K562 (cell line): Measurements from ENCODE around the gene CSNK1A1. TPM values are rescaled to one million over a fixed set of nuclear protein-coding genes. Genes with fewer than 3 reads are reported as not detected.

Experiments
- FIP1L1 ChIP-seq: fragments of 200-400 bp; formaldehyde crosslinking; IDR thresholded peaks from 2 replicates; pipeline ENCODE4 v1.6.1; 2018; ENCODE audit warnings: mild to moderate bottlenecking, low read depth, low read length; ENCODE audit not compliant: poor library complexity, severe bottlenecking
- HDAC2 ChIP-seq: fragments of 450-650 bp; IDR thresholded peaks from 2 replicates; pipeline ENCODE4 v1.6.1; 2016; ENCODE audit warnings: mild to moderate bottlenecking
- JUN ChIP-seq, 2 experiments: sonication (generic) in 1 of 2; formaldehyde crosslinking in 1 of 2; IDR thresholded peaks; 2 replicates each; pipeline versions ENCODE4 v1.6.1 to v1.8.0; 2012 to 2022; ENCODE audit warnings: borderline replicate concordance in 2 of 2, mild to moderate bottlenecking in 2 of 2, improper control_type of control experiment in 1 of 2, low read depth in 1 of 2, low read length in 1 of 2, missing genetic modification reagents in 1 of 2
- SRSF9 ChIP-seq: fragments of 200-400 bp; formaldehyde crosslinking; IDR thresholded peaks from 2 replicates; pipeline ENCODE4 v1.6.1; 2017; ENCODE audit warnings: low read depth, low read length, borderline replicate concordance
- YBX1 ChIP-seq: fragments of 450-650 bp; IDR thresholded peaks from 2 replicates; pipeline ENCODE4 v1.7.1; 2016; ENCODE audit warnings: mild to moderate bottlenecking
- polyA plus RNA-seq, 8 experiments: library from polyadenylated mRNA; depleted of rRNA in 4 of 8; stranded (reverse) in 5 of 8; unstranded in 3 of 8; fragments of >200 nt; fragmentation: Nextera tagmentation in 2 of 8; fragmentation: Illumina TruSeq in 1 of 8; extraction: Ambion mirVana in 2 of 8; extraction: Trizol in 1 of 8; gene quantifications; 2 replicates each; pipeline versions ENCODE4 v1.2.1 to v1.2.3, GENCODE V29; 2011 to 2014; ENCODE audit warnings: inconsistent platforms in 1 of 8, missing spikeins in 1 of 8
- total RNA-seq, 7 experiments: library from RNA; depleted of rRNA in 6 of 7; stranded (reverse); fragments of >200 nt in 6 of 7; fragmentation: Illumina TruSeq in 2 of 7; extraction: Trizol in 2 of 7; gene quantifications; 2 replicates each; pipeline versions ENCODE4 v1.2.1 to v1.2.3, GENCODE V29; 2011 to 2021; ENCODE audit warnings: low replicate concordance in 1 of 7
- TF ChIP-seq, protein P1 (sequence below): fragments of 450-650 bp; IDR thresholded peaks from 2 replicates; pipeline ENCODE4 v1.6.1; 2016; ENCODE audit warnings: mild to moderate bottlenecking, moderate library complexity
- TF ChIP-seq, protein P2 (sequence below): fragments of 250-450 bp; sonication (Bioruptor Pico); IDR thresholded peaks from 2 replicates; pipeline ENCODE4 v1.8.0; 2021; ENCODE audit warnings: moderate library complexity, mild to moderate bottlenecking, inconsistent platforms
- TF ChIP-seq, protein P3 (sequence below): fragments of 450-650 bp; formaldehyde crosslinking; IDR thresholded peaks from 2 replicates; pipeline ENCODE4 v1.4.0; 2020; ENCODE audit warnings: mild to moderate bottlenecking, moderate library complexity
- TF ChIP-seq, protein P4 (sequence below): IDR thresholded peaks from 3 replicates; pipeline ENCODE4 v1.6.1; 2011; ENCODE audit warnings: borderline replicate concordance, mild to moderate bottlenecking; ENCODE audit not compliant: insufficient read length, insufficient read depth
- TF ChIP-seq, protein P5 (sequence below): fragments of 450-650 bp; IDR thresholded peaks from 2 replicates; pipeline ENCODE4 v1.6.1; 2017; ENCODE audit warnings: mild to moderate bottlenecking, moderate library complexity

Gene CSNK1A1
- total and polyA plus RNA-seq, 9 of the 15 experiments (the other 6 are each of a cell fraction or from before 2014, with no cell fraction given): 49.1 to 196 (median 154) TPM

DNA sequence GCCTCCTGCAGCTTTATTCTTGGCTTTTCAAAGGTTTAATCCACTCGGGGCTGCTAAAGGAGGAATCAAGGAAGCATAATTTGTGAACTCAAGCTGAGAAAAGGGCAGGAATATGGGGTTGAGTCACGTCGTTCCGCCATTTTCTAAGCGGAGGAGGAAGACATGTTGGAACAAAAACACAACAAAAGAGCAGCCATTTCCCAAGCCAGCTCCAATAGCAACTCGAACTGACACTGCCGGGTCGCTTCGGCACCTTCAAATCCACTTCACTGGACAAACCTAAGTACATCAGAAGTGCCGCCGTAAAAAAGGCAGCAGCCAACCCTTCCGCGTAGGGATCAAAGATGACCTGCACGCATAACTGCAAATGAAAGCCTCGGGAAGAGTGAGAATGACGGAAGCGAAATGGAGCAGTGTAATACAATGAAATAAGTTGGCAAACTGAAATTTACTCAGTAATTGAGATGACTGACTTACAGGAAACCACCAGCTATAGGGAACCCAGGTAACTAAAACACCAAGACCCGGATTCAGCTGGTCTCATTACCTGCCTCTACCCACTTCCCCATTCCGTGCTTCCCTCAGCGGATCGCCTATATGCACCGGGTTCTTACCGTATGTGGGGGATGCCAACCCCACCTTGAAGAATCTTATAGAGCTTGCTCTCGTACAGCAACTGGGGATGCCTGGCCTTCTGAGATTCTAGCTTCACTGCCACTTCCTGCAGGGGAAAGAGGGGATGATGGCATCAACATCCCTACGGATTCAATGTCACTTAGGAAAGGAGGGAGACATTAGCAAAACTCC is 1.6 kb downstream of the CSNK1A1 start (continued):
- TF ChIP-seq, protein P1, sequence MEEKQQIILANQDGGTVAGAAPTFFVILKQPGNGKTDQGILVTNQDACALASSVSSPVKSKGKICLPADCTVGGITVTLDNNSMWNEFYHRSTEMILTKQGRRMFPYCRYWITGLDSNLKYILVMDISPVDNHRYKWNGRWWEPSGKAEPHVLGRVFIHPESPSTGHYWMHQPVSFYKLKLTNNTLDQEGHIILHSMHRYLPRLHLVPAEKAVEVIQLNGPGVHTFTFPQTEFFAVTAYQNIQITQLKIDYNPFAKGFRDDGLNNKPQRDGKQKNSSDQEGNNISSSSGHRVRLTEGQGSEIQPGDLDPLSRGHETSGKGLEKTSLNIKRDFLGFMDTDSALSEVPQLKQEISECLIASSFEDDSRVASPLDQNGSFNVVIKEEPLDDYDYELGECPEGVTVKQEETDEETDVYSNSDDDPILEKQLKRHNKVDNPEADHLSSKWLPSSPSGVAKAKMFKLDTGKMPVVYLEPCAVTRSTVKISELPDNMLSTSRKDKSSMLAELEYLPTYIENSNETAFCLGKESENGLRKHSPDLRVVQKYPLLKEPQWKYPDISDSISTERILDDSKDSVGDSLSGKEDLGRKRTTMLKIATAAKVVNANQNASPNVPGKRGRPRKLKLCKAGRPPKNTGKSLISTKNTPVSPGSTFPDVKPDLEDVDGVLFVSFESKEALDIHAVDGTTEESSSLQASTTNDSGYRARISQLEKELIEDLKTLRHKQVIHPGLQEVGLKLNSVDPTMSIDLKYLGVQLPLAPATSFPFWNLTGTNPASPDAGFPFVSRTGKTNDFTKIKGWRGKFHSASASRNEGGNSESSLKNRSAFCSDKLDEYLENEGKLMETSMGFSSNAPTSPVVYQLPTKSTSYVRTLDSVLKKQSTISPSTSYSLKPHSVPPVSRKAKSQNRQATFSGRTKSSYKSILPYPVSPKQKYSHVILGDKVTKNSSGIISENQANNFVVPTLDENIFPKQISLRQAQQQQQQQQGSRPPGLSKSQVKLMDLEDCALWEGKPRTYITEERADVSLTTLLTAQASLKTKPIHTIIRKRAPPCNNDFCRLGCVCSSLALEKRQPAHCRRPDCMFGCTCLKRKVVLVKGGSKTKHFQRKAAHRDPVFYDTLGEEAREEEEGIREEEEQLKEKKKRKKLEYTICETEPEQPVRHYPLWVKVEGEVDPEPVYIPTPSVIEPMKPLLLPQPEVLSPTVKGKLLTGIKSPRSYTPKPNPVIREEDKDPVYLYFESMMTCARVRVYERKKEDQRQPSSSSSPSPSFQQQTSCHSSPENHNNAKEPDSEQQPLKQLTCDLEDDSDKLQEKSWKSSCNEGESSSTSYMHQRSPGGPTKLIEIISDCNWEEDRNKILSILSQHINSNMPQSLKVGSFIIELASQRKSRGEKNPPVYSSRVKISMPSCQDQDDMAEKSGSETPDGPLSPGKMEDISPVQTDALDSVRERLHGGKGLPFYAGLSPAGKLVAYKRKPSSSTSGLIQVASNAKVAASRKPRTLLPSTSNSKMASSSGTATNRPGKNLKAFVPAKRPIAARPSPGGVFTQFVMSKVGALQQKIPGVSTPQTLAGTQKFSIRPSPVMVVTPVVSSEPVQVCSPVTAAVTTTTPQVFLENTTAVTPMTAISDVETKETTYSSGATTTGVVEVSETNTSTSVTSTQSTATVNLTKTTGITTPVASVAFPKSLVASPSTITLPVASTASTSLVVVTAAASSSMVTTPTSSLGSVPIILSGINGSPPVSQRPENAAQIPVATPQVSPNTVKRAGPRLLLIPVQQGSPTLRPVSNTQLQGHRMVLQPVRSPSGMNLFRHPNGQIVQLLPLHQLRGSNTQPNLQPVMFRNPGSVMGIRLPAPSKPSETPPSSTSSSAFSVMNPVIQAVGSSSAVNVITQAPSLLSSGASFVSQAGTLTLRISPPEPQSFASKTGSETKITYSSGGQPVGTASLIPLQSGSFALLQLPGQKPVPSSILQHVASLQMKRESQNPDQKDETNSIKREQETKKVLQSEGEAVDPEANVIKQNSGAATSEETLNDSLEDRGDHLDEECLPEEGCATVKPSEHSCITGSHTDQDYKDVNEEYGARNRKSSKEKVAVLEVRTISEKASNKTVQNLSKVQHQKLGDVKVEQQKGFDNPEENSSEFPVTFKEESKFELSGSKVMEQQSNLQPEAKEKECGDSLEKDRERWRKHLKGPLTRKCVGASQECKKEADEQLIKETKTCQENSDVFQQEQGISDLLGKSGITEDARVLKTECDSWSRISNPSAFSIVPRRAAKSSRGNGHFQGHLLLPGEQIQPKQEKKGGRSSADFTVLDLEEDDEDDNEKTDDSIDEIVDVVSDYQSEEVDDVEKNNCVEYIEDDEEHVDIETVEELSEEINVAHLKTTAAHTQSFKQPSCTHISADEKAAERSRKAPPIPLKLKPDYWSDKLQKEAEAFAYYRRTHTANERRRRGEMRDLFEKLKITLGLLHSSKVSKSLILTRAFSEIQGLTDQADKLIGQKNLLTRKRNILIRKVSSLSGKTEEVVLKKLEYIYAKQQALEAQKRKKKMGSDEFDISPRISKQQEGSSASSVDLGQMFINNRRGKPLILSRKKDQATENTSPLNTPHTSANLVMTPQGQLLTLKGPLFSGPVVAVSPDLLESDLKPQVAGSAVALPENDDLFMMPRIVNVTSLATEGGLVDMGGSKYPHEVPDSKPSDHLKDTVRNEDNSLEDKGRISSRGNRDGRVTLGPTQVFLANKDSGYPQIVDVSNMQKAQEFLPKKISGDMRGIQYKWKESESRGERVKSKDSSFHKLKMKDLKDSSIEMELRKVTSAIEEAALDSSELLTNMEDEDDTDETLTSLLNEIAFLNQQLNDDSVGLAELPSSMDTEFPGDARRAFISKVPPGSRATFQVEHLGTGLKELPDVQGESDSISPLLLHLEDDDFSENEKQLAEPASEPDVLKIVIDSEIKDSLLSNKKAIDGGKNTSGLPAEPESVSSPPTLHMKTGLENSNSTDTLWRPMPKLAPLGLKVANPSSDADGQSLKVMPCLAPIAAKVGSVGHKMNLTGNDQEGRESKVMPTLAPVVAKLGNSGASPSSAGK: no peak
- TF ChIP-seq, protein P2, sequence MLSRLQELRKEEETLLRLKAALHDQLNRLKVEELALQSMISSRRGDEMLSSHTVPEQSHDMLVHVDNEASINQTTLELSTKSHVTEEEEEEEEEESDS (CRISPR knock-in tag): no peak
- TF ChIP-seq YBX1: no peak
- TF ChIP-seq HDAC2: no peak
- TF ChIP-seq, protein P3, sequence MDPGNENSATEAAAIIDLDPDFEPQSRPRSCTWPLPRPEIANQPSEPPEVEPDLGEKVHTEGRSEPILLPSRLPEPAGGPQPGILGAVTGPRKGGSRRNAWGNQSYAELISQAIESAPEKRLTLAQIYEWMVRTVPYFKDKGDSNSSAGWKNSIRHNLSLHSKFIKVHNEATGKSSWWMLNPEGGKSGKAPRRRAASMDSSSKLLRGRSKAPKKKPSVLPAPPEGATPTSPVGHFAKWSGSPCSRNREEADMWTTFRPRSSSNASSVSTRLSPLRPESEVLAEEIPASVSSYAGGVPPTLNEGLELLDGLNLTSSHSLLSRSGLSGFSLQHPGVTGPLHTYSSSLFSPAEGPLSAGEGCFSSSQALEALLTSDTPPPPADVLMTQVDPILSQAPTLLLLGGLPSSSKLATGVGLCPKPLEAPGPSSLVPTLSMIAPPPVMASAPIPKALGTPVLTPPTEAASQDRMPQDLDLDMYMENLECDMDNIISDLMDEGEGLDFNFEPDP (CRISPR knock-in tag): no peak
- TF ChIP-seq SRSF9: no peak
- TF ChIP-seq, protein P4, sequence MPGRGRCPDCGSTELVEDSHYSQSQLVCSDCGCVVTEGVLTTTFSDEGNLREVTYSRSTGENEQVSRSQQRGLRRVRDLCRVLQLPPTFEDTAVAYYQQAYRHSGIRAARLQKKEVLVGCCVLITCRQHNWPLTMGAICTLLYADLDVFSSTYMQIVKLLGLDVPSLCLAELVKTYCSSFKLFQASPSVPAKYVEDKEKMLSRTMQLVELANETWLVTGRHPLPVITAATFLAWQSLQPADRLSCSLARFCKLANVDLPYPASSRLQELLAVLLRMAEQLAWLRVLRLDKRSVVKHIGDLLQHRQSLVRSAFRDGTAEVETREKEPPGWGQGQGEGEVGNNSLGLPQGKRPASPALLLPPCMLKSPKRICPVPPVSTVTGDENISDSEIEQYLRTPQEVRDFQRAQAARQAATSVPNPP: no peak
- TF ChIP-seq JUN (IDR thresholded peaks at IDR 0.05; ENCODE audit: borderline replicate concordance, low read depth, low read length): no peak
- no peak for TF ChIP-seq JUN (CRISPR knock-in tag; IDR thresholded peaks at IDR 0.05; ENCODE audit: borderline replicate concordance)
- TF ChIP-seq, protein P5, sequence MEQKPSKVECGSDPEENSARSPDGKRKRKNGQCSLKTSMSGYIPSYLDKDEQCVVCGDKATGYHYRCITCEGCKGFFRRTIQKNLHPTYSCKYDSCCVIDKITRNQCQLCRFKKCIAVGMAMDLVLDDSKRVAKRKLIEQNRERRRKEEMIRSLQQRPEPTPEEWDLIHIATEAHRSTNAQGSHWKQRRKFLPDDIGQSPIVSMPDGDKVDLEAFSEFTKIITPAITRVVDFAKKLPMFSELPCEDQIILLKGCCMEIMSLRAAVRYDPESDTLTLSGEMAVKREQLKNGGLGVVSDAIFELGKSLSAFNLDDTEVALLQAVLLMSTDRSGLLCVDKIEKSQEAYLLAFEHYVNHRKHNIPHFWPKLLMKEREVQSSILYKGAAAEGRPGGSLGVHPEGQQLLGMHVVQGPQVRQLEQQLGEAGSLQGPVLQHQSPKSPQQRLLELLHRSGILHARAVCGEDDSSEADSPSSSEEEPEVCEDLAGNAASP: no peak
- TF ChIP-seq FIP1L1: no peak
